Neural cell (in vitro differentiated cells): ENCODE data around the gene FAM193A. TPM values are rescaled to one million over a fixed set of nuclear protein-coding genes. Genes with fewer than 3 reads are reported as not detected.

Source experiments
- H2AFZ ChIP-seq: fragments of 200-600, 300-800 bp; sonication (generic), shearing (Covaris generic); 2 replicates; pipeline ENCODE4 v1.6.0; 2014; ENCODE audit warnings: low read depth, mild to moderate bottlenecking, antibody characterized with exemption, low read length, moderate library complexity
- H3F3A ChIP-seq: fragments of 200-600 bp; shearing (Covaris generic); 2 replicates; pipeline ENCODE4 v1.6.1; 2016; ENCODE audit warnings: mild to moderate bottlenecking, moderate library complexity, mixed read lengths, antibody characterized with exemption, low read length; ENCODE audit not compliant: insufficient read depth, poor library complexity, severe bottlenecking
- H3K27ac ChIP-seq: fragments of 200-600, 300-800 bp; sonication (generic), shearing (Covaris generic); 2 replicates; pipeline ENCODE4 v1.5.1; 2014; ENCODE audit warnings: mild to moderate bottlenecking, low read length, moderate library complexity
- H3K27me3 ChIP-seq: fragments of 300-800, 200-600 bp; sonication (generic), shearing (Covaris generic); 2 replicates; pipeline ENCODE4 v1.6.0; 2014; ENCODE audit warnings: mild to moderate bottlenecking, low read depth, low read length, moderate library complexity; ENCODE audit not compliant: insufficient read depth
- H3K36me3 ChIP-seq: fragments of 300-800, 200-600 bp; sonication (generic), shearing (Covaris generic); 2 replicates; pipeline ENCODE4 v1.5.1; 2014; ENCODE audit warnings: mild to moderate bottlenecking, antibody characterized with exemption, low read length, moderate library complexity; ENCODE audit not compliant: insufficient read depth
- H3K4me2 ChIP-seq: fragments of 300-800, 200-600 bp; sonication (generic), shearing (Covaris generic); 2 replicates; pipeline ENCODE4 v1.6.0; 2014; ENCODE audit warnings: mild to moderate bottlenecking, low read length
- H3K4me3 ChIP-seq: fragments of 300-800, 200-600 bp; sonication (generic), shearing (Covaris generic); 2 replicates; pipeline ENCODE4 v1.5.1; 2014; ENCODE audit warnings: mild to moderate bottlenecking, low read length, moderate library complexity
- H3K79me2 ChIP-seq: fragments of 200-600 bp; shearing (Covaris generic); replicated peaks from 2 replicates; pipeline ENCODE4 v1.6.0; 2014; ENCODE audit warnings: mild to moderate bottlenecking, low read length, moderate library complexity; ENCODE audit not compliant: insufficient read depth
- H3K9ac ChIP-seq: fragments of 300-800, 200-600 bp; sonication (generic), shearing (Covaris generic); 2 replicates; pipeline ENCODE4 v1.6.1; 2016; ENCODE audit warnings: mild to moderate bottlenecking, low read length, mixed read lengths
- H3K9me2 ChIP-seq: fragments of 200-600 bp; shearing (Covaris generic); 2 replicates; pipeline ENCODE4 v1.6.1; 2016; ENCODE audit warnings: mild to moderate bottlenecking, low read length, mixed read lengths; ENCODE audit not compliant: insufficient read depth
- H3K9me3 ChIP-seq: fragments of 200-600, 300-800 bp; sonication (generic), shearing (Covaris generic); 2 replicates; pipeline ENCODE4 v1.6.1; 2016; ENCODE audit warnings: mild to moderate bottlenecking, mixed run types, low read length, moderate library complexity, mixed read lengths
- H4K20me1 ChIP-seq: fragments of 200-600 bp; shearing (Covaris generic); 2 replicates; pipeline ENCODE4 v1.6.1; 2016; ENCODE audit warnings: mild to moderate bottlenecking, mixed run types; ENCODE audit not compliant: insufficient read depth
- CTCF ChIP-seq: fragments of 450-650 bp; IDR thresholded peaks from 2 replicates; pipeline ENCODE4 v1.5.1; 2014; ENCODE audit warnings: antibody characterized with exemption, mild to moderate bottlenecking, moderate library complexity; ENCODE audit not compliant: poor library complexity, severe bottlenecking
- EP300 ChIP-seq: fragments of 450-650 bp; conservative IDR thresholded peaks from 2 replicates; pipeline ENCODE4 v1.6.1; 2014; ENCODE audit warnings: antibody characterized with exemption, mild to moderate bottlenecking, moderate library complexity; ENCODE audit not compliant: poor library complexity, severe bottlenecking
- EZH2 ChIP-seq: fragments of 200-600, 300-800 bp; shearing (Covaris generic), sonication (generic); IDR thresholded peaks from 2 replicates; pipeline ENCODE4 v1.6.1; 2014; ENCODE audit warnings: antibody characterized with exemption, low read length, borderline replicate concordance, mild to moderate bottlenecking; ENCODE audit not compliant: insufficient read depth, poor library complexity, severe bottlenecking
- MXI1 ChIP-seq: fragments of 450-650 bp; conservative IDR thresholded peaks from 2 replicates; pipeline ENCODE4 v1.6.1; 2014; ENCODE audit warnings: antibody characterized with exemption, mild to moderate bottlenecking; ENCODE audit not compliant: poor library complexity, severe bottlenecking
- POLR2AphosphoS5 ChIP-seq: IDR thresholded peaks from 2 replicates; pipeline ENCODE4 v1.6.1; 2012
- RAD21 ChIP-seq: fragments of 450-650 bp; conservative IDR thresholded peaks from 2 replicates; pipeline ENCODE4 v1.6.1; 2014; ENCODE audit warnings: antibody characterized with exemption, mild to moderate bottlenecking, moderate library complexity
- REST ChIP-seq: IDR thresholded peaks from 2 replicates; pipeline ENCODE4 v1.6.1; 2012; ENCODE audit warnings: borderline replicate concordance
- SMC3 ChIP-seq: fragments of 450-650 bp; conservative IDR thresholded peaks from 2 replicates; pipeline ENCODE4 v1.6.1; 2014; ENCODE audit warnings: antibody characterized with exemption, mild to moderate bottlenecking, moderate library complexity; ENCODE audit not compliant: poor library complexity
- TAF1 ChIP-seq: IDR thresholded peaks from 2 replicates; pipeline ENCODE4 v1.6.1; 2012; ENCODE audit warnings: low read depth
- polyA plus RNA-seq: library from polyadenylated mRNA; depleted of rRNA; stranded (reverse); fragments of >200 nt; gene quantifications from 2 replicates; pipeline ENCODE4 v1.2.3, GENCODE V29; 2014

FAM193A gene
- polyA plus RNA-seq, 1 donor from 2014 or later = 11.6 TPM

- no peak overlapping the region for H3K4me3 ChIP-seq
- H3K27me3 ChIP-seq = no peaks in the 10 kb centered on the region
- TF ChIP-seq SMC3 (no peak), TAF1 (no peak), EP300 (no peak), MXI1 (no peak), CTCF (no peak), REST (no peak), POLR2AphosphoS5 (no peak), EZH2 (no peak), RAD21 (no peak)
- no peak overlapping the region for H3K27ac ChIP-seq
- no peak overlapping the region for H3K9ac ChIP-seq
- H2AFZ ChIP-seq = no peak overlapping the region
- no peaks in the 10 kb centered on the region for H3K79me2 ChIP-seq
- H3K9me3 ChIP-seq = no peaks in the 10 kb centered on the region
- no peak overlapping the region for H3K4me2 ChIP-seq
- H3F3A ChIP-seq = no peaks in the 10 kb centered on the region
- H4K20me1 ChIP-seq = no peaks in the 10 kb centered on the region
- H3K36me3 ChIP-seq = no peaks in the 10 kb centered on the region
- H3K9me2 ChIP-seq = no peaks in the 10 kb centered on the region
These were observed 9.9 kb upstream of the FAM193A start for GRCh38 chr4:2526559-2526958.

- H3K4me3 ChIP-seq = peak overlapping the region; percentile 92
- peak overlapping the region; percentile 99 for H3K9ac ChIP-seq
- peaks cover 24% of the 10 kb centered on the region for H3K79me2 ChIP-seq
- H3K36me3 ChIP-seq = no peaks in the 10 kb centered on the region
- H3K9me3 ChIP-seq = no peaks in the 10 kb centered on the region
- peaks cover 4% of the 10 kb centered on the region for H3F3A ChIP-seq
- no peak for TF ChIP-seq TAF1
- TF ChIP-seq CTCF = no peak
- no peak for TF ChIP-seq REST
- no peak for TF ChIP-seq EZH2
- no peak for TF ChIP-seq SMC3
- TF ChIP-seq POLR2AphosphoS5 = no peak
- H3K9me2 ChIP-seq = no peaks in the 10 kb centered on the region
- peak overlapping the region; percentile 98 for H3K27ac ChIP-seq
- peak overlapping the region; percentile 90 for H2AFZ ChIP-seq
- peak overlapping the region; percentile 23 for H3K4me2 ChIP-seq
- peaks cover 7% of the 10 kb centered on the region for H4K20me1 ChIP-seq
- no peaks in the 10 kb centered on the region for H3K27me3 ChIP-seq
These were observed 1.5 kb upstream of the FAM193A start for GRCh38 chr4:2534904-2535375.
